Stimulated activated CD8-positive, alpha-beta memory T cell treated with anti-CD3 and anti-CD28 coated beads, Interleukin-12 subunit alpha, Interleukin-12 subunit beta, amount 100 ng/mL, for 4 hours (primary cell): ENCODE measurements around the gene TLR10.
"Not testable (repeated sequence)": the region's sequence is repeated elsewhere in the genome, so short reads cannot be mapped to it uniquely, and the experiment has no call there.

ENCODE experiments used
- DNase-seq: peaks from one replicate; pipeline ENCODE4 v3.0.0-alpha.2; 2020; ENCODE audit warnings: low read depth

TLR10 gene

GRCh38 chr4:38802561-38803355 lies 20.0 kb upstream of the TLR10 start:
- DNase-seq = no peak

GRCh38 chr4:38800961-38801450 lies 18.2 kb upstream of the TLR10 start:
- DNase-seq = no peak

- DNase-seq = no peak
These were observed 17.6 kb upstream of the TLR10 start for GRCh38 chr4:38800366-38800765.

- no peak for DNase-seq
These were observed 12.3 kb upstream of the TLR10 start for GRCh38 chr4:38795087-38795486.

- no peak for DNase-seq
These were observed 11.3 kb upstream of the TLR10 start for GRCh38 chr4:38794051-38794450.

GRCh38 chr4:38791010-38791409 lies 8.2 kb upstream of the TLR10 start:
- no peak for DNase-seq

- DNase-seq = no peak
These were observed 5.5 kb upstream of the TLR10 start for GRCh38 chr4:38788317-38788716.

GRCh38 chr4:38787693-38788092 lies 4.9 kb upstream of the TLR10 start:
- DNase-seq = no peak

GRCh38 chr4:38785901-38786402 lies 3.2 kb upstream of the TLR10 start:
- DNase-seq = no peak

- no peak for DNase-seq
These were observed 2.4 kb upstream of the TLR10 start for GRCh38 chr4:38785041-38785790.

GRCh38 chr4:38784141-38784540 lies 1.4 kb upstream of the TLR10 start:
- no peak for DNase-seq

- DNase-seq = no peak
These were observed 295 bp upstream of the TLR10 start for GRCh38 chr4:38783109-38783460.

GRCh38 chr4:38781854-38782261 lies 932 bp downstream of the TLR10 start:
- DNase-seq = no peak

- DNase-seq = no peak
These were observed 1.8 kb downstream of the TLR10 start for GRCh38 chr4:38780833-38781484.

GRCh38 chr4:38779790-38780189 lies 3.0 kb downstream of the TLR10 start:
- no peak for DNase-seq

- not testable (repeated sequence) for DNase-seq
These were observed 4.9 kb downstream of the TLR10 start for GRCh38 chr4:38777925-38778324.

- no peak for DNase-seq
These were observed 7.5 kb downstream of the TLR10 start for GRCh38 chr4:38775326-38775725.

GRCh38 chr4:38774181-38774955 lies 8.4 kb downstream of the TLR10 start:
- no peak for DNase-seq

- not testable (repeated sequence) for DNase-seq
These were observed 12.5 kb downstream of the TLR10 start for GRCh38 chr4:38770281-38770680.

GRCh38 chr4:38769857-38770256 lies 12.9 kb downstream of the TLR10 start:
- no peak for DNase-seq

GRCh38 chr4:38769441-38769840 lies 13.3 kb downstream of the TLR10 start:
- DNase-seq = no peak

GRCh38 chr4:38768968-38769394 lies 13.8 kb downstream of the TLR10 start:
- no peak for DNase-seq
